GM19397 (cell line): Measurements from ENCODE around the gene CLEC4G.
"Not testable (repeated sequence)": the region's sequence is repeated elsewhere in the genome, so short reads cannot be mapped to it uniquely, and the experiment has no call there.

Experiments
- ATAC-seq: cut with Tn5 transposase; IDR thresholded peaks from one replicate; pipeline ENCODE4 v1.9.1; 2021; ENCODE audit warnings: mild to moderate bottlenecking, moderate library complexity; ENCODE audit not compliant: unreplicated experiment

The CLEC4G gene

GRCh38 chr19:7732045-7732444, at the start of gene CLEC4G:
Gene CLEC4G (minus strand): TSS chr19:7732110. CDS start chr19:7732102, 8 bp downstream.
- no peak for ATAC-seq

GRCh38 chr19:7781157-7781556, 49.2 kb upstream of the CLEC4G start:
- no peak for ATAC-seq

- ATAC-seq, result no peak
Observed at GRCh38 chr19:7779631-7780486, 47.9 kb upstream of the CLEC4G start.

- no peak for ATAC-seq
Observed at GRCh38 chr19:7778081-7778480, 46.2 kb upstream of the CLEC4G start.

GRCh38 chr19:7775761-7776160, 43.9 kb upstream of the CLEC4G start:
- no peak for ATAC-seq

- no peak for ATAC-seq
Observed at GRCh38 chr19:7773841-7774240, 41.9 kb upstream of the CLEC4G start.

- no peak for ATAC-seq
Observed at GRCh38 chr19:7772752-7773291, 40.9 kb upstream of the CLEC4G start.

GRCh38 chr19:7771072-7771471, 39.2 kb upstream of the CLEC4G start:
- no peak for ATAC-seq

- no peak for ATAC-seq
Observed at GRCh38 chr19:7769171-7769570, 37.3 kb upstream of the CLEC4G start.

GRCh38 chr19:7767487-7767886, 35.6 kb upstream of the CLEC4G start:
- no peak for ATAC-seq

- no peak for ATAC-seq
Observed at GRCh38 chr19:7766535-7766934, 34.6 kb upstream of the CLEC4G start.

GRCh38 chr19:7765043-7765442, 33.1 kb upstream of the CLEC4G start:
- ATAC-seq, result not testable (repeated sequence)

GRCh38 chr19:7764157-7764556, 32.2 kb upstream of the CLEC4G start:
- not testable (repeated sequence) for ATAC-seq

GRCh38 chr19:7763696-7764095, 31.8 kb upstream of the CLEC4G start:
- no peak for ATAC-seq

GRCh38 chr19:7762719-7763293, 30.9 kb upstream of the CLEC4G start, which contains the start of gene CLEC4M:
Gene CLEC4M (plus strand): TSS chr19:7763243. CDS start chr19:7763267, 24 bp downstream.
- ATAC-seq, result no peak

- no peak for ATAC-seq
Observed at GRCh38 chr19:7759156-7759555, 27.2 kb upstream of the CLEC4G start.

- no peak for ATAC-seq
Observed at GRCh38 chr19:7757358-7757757, 25.4 kb upstream of the CLEC4G start.

GRCh38 chr19:7756258-7756657, 24.3 kb upstream of the CLEC4G start:
- no peak for ATAC-seq

- no peak for ATAC-seq
Observed at GRCh38 chr19:7751157-7751783, 19.4 kb upstream of the CLEC4G start.

- ATAC-seq, result no peak
Observed at GRCh38 chr19:7748756-7749155, 16.8 kb upstream of the CLEC4G start.

GRCh38 chr19:7748171-7748570, 16.3 kb upstream of the CLEC4G start:
- no peak for ATAC-seq
